ENCODE results near the gene CD4. TPM values are rescaled to one million over a fixed set of nuclear protein-coding genes. Genes with fewer than 3 reads are reported as not detected.

CD4 gene
- total and polyA plus RNA-seq, 2 donors (not counting 3 experiments of a cell fraction or from before 2014, with no cell fraction given), result not detected

DNA sequence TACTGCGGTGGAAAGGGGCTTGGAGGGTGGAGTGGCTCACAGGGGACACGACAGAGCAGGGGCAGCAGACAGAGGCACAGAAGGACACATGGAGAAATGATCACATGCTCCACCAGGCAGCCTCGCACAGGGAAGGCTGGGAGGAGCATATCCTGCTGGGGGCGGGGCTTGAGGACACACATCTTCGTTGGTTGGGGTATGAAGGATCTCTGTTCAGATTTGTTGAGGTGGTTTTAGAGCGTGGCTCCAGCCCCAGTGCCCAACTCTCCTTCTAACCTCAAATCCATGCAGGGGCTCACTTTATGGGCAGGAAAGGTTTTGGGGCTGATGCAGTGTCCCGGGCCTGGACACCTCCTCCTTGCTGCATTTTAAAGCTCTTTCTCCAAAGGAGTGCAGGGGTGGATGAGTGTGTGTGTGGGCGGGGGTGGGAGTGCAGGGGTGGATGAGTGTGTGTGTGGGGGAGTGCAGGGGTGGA lies 38.1 kb downstream of the CD4 start:
- intact Hi-C loops (cut with micrococcal nuclease) (no loop called here), dilution Hi-C loops (cut with MboI; ENCODE audit: extremely low pct_ligation_motif_present, low sequenced_read_pairs) (no loop called here)
- Histone ChIP-seq H3K9me3 (replicated peaks; ENCODE audit: control insufficient read depth, insufficient read depth, low read length) (no peaks in the 10 kb centered on the region), H3K9ac (replicated peaks; ENCODE audit: extremely low read depth, insufficient read depth, low read length) (no peak overlapping the region), H3K4me3 (replicated peaks in 1 of 3; ENCODE audit: insufficient read depth in 1 of 3, low read depth in 1 of 3, low read length in 3 of 3) (no peak overlapping the region), H3K36me3 (ENCODE audit: control insufficient read depth in 2 of 2, extremely low read depth in 1 of 2, insufficient read depth in 2 of 2, low read length in 2 of 2) (peaks cover 0 to 8% of the 10 kb centered on the region in 2 experiments), H3K79me2 (ENCODE audit: control insufficient read depth, insufficient read depth, low read length) (peaks cover 25% of the 10 kb centered on the region), H3K27me3 (ENCODE audit: control insufficient read depth in 2 of 2, insufficient read depth in 2 of 2, low read length in 2 of 2) (peaks cover under 1% of the 10 kb centered on the region in 2 experiments), H4K20me1 (replicated peaks; ENCODE audit: control insufficient read depth, extremely low read depth, insufficient read depth, low read length) (no peaks in the 10 kb centered on the region), H3K4me2 (ENCODE audit: insufficient read depth, low read length) (no peak overlapping the region), H3K27ac (ENCODE audit: insufficient read depth, low read depth, low read length) (no peak overlapping the region), H2AFZ (ENCODE audit: low read depth, low read length) (peak overlapping the region; percentile 43), H3K4me1 (ENCODE audit: control insufficient read depth, extremely low read depth, insufficient read depth, low read length) (peaks cover 20% of the 10 kb centered on the region), H3K9me1 (replicated peaks; ENCODE audit: control insufficient read depth, extremely low read depth, insufficient read depth, low read length) (no peaks in the 10 kb centered on the region)
- ChIA-PET POLR2A (no interaction called here), CTCF (interaction anchor here (0.6 to 12.0 kb wide), 6 partner anchors 47 to 207 kb away, joined by 3 to 148 read pairs (median 7); partner anchors contain the start of genes MLF2 and PTMS)
- TF ChIP-seq, protein P1, sequence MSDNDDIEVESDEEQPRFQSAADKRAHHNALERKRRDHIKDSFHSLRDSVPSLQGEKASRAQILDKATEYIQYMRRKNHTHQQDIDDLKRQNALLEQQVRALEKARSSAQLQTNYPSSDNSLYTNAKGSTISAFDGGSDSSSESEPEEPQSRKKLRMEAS (IDR thresholded peaks at IDR 0.05; ENCODE audit: insufficient read depth, insufficient read length), result peak; percentile 38
- TF ChIP-seq, protein P2, sequence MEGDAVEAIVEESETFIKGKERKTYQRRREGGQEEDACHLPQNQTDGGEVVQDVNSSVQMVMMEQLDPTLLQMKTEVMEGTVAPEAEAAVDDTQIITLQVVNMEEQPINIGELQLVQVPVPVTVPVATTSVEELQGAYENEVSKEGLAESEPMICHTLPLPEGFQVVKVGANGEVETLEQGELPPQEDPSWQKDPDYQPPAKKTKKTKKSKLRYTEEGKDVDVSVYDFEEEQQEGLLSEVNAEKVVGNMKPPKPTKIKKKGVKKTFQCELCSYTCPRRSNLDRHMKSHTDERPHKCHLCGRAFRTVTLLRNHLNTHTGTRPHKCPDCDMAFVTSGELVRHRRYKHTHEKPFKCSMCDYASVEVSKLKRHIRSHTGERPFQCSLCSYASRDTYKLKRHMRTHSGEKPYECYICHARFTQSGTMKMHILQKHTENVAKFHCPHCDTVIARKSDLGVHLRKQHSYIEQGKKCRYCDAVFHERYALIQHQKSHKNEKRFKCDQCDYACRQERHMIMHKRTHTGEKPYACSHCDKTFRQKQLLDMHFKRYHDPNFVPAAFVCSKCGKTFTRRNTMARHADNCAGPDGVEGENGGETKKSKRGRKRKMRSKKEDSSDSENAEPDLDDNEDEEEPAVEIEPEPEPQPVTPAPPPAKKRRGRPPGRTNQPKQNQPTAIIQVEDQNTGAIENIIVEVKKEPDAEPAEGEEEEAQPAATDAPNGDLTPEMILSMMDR (IDR thresholded peaks at IDR 0.05; ENCODE audit: extremely low read depth in 1 of 2, insufficient read depth in 1 of 2, low read depth in 1 of 2, low read length in 2 of 2), result no peak
- peak; percentile 50 for TF ChIP-seq POLR2A (IDR thresholded peaks at IDR 0.05; ENCODE audit: low read depth, low read length)
- TF ChIP-seq EZH2 (IDR thresholded peaks at IDR 0.05; ENCODE audit: borderline replicate concordance, low read depth, low read length, severe bottlenecking), result no peak
- TF ChIP-seq FOS (IDR thresholded peaks at IDR 0.05; ENCODE audit: borderline replicate concordance, insufficient read depth, low read length), result no peak
- no peak for TF ChIP-seq MYC (IDR thresholded peaks at IDR 0.05; ENCODE audit: low read depth, low read length)
- peak; percentile 34 for TF ChIP-seq POLR2AphosphoS5 (IDR thresholded peaks at IDR 0.05; ENCODE audit: insufficient read depth, low read depth, low read length)
- no peak for TF ChIP-seq GATA2 (IDR thresholded peaks at IDR 0.05; ENCODE audit: insufficient read depth, insufficient read length, low read depth, low read length)
- TF ChIP-seq JUN (IDR thresholded peaks at IDR 0.05; ENCODE audit: borderline replicate concordance, insufficient read depth, insufficient read length, low read depth), result no peak
- no TSS peak for BruUV-seq (replicated peaks)
- peak; percentile 81 for DNase-seq (ENCODE audit: low read depth, low spot score)
- peak; percentile 96 for FAIRE-seq
